HG03575 (cell line): ENCODE data around the gene SYCE1.
"Not testable (repeated sequence)": the region's sequence is repeated elsewhere in the genome, so short reads cannot be mapped to it uniquely, and the experiment has no call there.

ENCODE experiments used
- ATAC-seq: cut with Tn5 transposase; IDR thresholded peaks from one replicate; pipeline ENCODE4 v1.9.1; 2021; ENCODE audit not compliant: unreplicated experiment, insufficient number of reproducible peaks, low FRiP score; ENCODE audit errors: extremely low read depth

The SYCE1 gene

GRCh38 chr10:133564816-133565215, 567 bp downstream of the SYCE1 start:
- ATAC-seq = no peak

DNA sequence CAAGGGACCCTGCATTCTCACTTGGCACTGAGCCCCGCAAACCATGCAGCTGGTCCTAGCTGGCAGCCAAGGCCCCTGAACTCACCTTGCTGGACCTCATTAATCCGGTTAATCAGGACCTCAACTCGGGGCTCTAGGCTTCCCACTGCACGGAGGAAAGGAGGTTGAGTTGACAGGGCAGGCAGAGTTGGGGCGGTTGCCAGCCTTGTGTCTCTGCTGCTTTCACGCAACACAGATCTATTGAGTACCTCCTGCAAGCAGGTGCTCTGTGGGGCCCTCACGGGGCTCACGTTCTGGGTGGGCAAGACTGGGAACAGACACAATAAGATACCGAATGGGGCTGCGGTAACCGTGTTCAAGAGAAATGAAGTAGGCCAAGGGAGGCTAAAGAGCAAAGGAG, 6.2 kb downstream of the SYCE1 start:
- no peak for ATAC-seq

GRCh38 chr10:133557381-133557780, 8.0 kb downstream of the SYCE1 start:
- no peak for ATAC-seq

DNA sequence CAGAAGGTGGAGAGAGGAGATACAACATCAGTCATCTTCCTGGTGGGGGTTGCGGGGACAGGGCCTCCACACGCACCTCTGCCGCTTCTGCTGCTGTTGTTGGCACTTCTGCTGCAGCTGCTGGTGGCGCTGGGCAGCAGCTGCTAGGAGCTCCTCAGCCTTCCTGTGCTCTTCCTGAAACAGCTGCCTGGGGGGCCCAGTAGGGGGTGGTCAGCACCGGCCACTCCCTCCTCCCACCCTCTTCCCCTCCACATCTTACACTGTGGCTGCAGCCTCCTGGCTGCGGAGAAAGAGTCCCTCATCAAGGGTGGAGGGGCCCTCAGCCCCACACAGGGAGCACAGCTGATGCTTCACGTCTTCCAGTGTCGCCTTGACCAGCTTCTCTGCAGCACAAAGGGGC, 9.9 kb downstream of the SYCE1 start:
- no peak for ATAC-seq

DNA sequence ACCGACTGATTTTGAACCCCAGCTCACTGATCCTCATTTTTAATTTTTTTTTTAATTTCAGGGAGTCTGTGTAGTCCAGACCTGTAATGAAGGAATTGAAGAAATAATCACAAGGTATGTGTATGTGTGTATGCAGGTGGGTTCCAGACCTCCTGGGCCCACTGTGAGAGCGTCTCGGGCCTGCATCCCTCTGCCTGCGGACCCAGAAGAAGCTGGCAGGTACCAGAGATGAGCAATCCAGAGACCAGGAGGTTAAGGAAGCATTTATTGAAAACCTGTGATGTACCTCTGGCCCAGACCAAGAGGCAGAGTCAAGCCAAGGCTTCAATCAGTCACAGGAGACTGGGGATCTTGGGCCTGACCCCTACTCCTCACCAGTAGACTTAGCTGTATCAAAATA, 10.8 kb downstream of the SYCE1 start:
- ATAC-seq = no peak

DNA sequence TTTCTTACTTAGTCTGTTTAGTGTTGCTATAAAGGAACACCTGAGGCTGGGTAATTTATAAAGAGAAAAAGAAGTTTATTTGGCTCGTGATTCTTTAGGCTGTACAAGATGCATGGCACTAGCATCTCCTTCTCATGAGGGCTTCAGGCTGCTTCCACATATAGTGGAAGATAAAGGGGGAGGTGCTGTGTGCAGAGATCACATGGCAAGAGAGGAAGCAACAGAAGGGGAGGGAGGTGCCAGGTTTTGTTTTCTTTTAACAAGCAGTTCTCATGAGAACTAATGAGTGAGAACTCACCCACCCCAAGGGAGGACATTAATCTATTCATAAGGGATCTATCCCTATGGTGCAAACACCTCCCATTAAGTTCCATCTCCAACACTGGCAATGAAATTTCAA, 20.9 kb downstream of the SYCE1 start:
- no peak for ATAC-seq

DNA sequence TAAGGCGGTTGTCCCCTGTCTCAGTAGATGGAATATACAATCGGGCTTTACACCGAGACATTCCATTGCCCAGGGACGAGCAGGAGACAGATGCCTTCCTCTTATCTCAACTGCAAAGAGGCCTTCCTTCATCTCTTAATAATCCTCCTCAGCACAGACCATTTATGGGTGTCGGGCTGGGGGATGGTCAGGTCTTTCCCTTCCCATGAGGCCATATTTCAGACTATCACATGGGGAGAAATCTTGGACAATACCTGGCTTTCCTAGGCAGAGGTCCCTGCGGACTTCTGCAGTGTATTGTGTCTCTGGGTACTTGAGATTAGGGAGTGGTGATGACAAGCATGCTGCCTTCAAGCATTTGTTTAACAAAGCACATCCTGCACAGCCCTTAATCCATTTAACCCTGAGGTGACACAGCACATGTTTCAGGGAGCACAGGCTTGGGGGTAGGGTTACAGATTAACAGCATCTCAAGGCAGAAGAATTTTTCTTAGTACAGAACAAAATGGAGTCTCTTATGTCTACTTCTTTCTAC, 23.9 kb downstream of the SYCE1 start:
- not testable (repeated sequence) for ATAC-seq

- ATAC-seq = no peak
These were observed 27.5 kb downstream of the SYCE1 start for GRCh38 chr10:133537546-133538545.

GRCh38 chr10:133536198-133536597, 29.2 kb downstream of the SYCE1 start:
- no peak for ATAC-seq

- no peak for ATAC-seq
These were observed 31.0 kb downstream of the SYCE1 start for GRCh38 chr10:133534417-133534816.

DNA sequence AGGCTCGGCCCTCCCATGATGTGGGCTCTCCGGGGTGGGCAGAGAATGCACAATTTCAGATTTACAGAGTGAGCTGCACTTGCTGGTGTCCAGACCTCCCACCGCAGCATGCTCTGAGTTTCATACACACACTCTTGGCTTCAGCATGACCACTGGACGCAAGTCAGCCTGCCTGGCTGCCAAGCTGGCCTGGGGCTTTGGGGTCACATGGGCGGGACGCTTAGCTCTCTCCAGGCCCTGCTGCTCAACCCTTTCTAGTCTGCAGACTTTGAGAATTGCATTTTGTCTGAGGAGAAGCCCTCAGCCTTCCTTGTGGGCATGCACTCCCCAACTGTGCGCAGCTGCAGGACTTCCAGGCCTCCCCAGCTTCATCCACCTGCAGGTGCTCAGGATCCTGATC, 32.5 kb downstream of the SYCE1 start:
- no peak for ATAC-seq

- ATAC-seq = no peak
These were observed 34.9 kb downstream of the SYCE1 start for GRCh38 chr10:133530506-133530905.

GRCh38 chr10:133529576-133529946, 35.8 kb downstream of the SYCE1 start:
- no peak for ATAC-seq

GRCh38 chr10:133528845-133529575, 36.4 kb downstream of the SYCE1 start:
- no peak for ATAC-seq

DNA sequence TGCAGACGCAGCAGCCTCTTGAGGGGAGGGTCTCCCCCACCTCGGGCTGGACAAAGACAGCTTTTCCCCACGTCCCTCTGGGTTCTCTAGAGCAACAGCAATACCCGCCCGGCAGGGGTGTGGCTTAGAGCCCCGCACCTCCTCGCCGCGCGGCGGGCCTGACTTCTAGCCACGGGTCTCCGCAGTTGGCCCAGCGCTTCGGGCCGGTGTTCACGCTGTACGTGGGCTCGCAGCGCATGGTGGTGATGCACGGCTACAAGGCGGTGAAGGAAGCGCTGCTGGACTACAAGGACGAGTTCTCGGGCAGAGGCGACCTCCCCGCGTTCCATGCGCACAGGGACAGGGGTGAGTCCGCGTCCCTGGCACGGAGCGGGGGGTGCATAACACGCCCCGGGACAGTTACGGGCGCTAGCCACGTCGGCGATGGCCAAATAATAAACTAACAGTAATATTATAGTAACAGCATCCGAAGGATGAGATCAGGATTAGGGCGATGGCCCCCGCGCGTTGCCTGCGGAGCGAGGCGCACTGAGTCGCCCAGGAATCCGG, 37.0 kb downstream of the SYCE1 start:
- ATAC-seq = no peak

GRCh38 chr10:133527771-133528271, 37.6 kb downstream of the SYCE1 start:
- no peak for ATAC-seq

DNA sequence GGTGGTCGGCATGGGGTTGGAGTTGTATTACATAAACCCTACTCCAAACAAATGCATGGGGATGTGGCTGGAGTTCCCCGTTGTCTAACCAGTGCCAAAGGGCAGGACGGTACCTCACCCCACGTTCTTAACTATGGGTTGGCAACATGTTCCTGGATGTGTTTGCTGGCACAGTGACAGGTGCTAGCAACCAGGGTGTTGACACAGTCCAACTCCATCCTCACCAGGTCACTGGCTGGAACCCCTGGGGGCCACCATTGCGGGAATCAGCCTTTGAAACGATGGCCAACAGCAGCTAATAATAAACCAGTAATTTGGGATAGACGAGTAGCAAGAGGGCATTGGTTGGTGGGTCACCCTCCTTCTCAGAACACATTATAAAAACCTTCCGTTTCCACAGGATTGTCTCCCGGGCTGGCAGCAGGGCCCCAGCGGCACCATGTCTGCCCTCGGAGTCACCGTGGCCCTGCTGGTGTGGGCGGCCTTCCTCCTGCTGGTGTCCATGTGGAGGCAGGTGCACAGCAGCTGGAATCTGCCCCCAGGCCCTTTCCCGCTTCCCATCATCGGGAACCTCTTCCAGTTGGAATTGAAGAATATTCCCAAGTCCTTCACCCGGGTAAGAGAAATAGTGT, 38.3 kb downstream of the SYCE1 start, which contains the start of gene CYP2E1:
Gene CYP2E1, plus strand, starts transcription at position 407 of the 632 bp plus-strand sequence. Its CDS starts 33 bp downstream, at position 440.
- no peak for ATAC-seq

DNA sequence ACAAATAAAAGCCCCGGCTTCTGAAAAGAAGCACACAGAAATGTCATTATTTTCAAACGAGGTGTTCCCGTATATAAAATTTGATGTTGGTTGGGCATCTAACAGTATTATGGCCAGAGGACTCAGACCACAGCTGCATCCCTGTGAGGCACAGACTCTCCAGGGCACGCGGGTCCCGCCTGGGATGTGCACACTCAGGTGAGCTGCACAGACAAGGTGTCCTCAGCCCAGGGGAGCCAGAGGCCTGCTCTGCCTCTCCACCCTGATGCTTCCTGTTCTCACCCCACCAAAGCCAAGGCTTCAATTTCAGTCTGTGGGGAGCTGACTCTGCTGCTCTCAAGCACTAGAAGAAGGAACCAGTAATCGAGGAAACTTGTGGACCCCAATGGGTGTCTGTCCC, 39.9 kb downstream of the SYCE1 start:
- no peak for ATAC-seq

DNA sequence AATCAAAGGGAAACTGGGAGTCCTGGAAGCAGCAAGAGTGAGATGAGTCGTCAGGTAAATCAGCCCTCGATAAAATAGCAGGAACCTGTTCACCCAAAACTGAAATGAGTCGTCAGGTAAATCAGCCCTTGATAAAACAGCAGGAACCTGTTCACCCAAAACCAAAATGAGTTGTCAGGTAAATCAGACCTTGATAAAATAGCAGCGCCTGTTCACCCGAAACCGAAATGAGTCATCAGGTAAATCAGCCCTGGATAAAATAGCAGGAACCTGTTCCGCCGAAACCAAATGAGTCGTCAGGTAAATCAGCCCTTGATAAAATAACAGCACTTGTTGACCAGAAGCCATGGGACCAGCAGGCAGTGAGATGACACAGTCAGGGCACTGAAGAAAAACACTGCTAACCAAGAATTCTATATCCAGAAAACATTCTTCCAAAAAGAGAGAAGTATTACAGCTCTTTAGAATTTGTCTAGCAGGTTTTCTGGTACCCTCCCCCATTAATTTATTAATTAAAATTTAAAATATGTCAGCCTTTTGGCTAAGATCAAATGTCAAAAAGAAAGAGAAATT, 41.7 kb downstream of the SYCE1 start:
- ATAC-seq = no peak
